Ramos (cell line): Measurements from ENCODE around the gene MYL9.
"Not testable (repeated sequence)": the region's sequence is repeated elsewhere in the genome, so short reads cannot be mapped to it uniquely, and the experiment has no call there.

Experiments
- in situ Hi-C: fragments of 300-500 bp; cut with MboI; formaldehyde crosslinking; loops from one replicate; pipeline ENCODE4 v1.14.3; 2022; ENCODE audit warnings: low sequenced_read_pairs; ENCODE audit not compliant: unreplicated experiment

MYL9 gene

GRCh38 chr20:36541227-36541767, at the start of gene MYL9:
Gene MYL9, plus strand, starts transcription at chr20:36541519. Its CDS starts 3,366 bp downstream, at chr20:36544885.
- in situ Hi-C loops = no loop called here

- in situ Hi-C loops = no loop called here
Observed at GRCh38 chr20:36491901-36492617, 49.3 kb upstream of the MYL9 start.

GRCh38 chr20:36493051-36493800, 48.1 kb upstream of the MYL9 start:
- in situ Hi-C loops = no loop called here

- in situ Hi-C loops = no loop called here
Observed at GRCh38 chr20:36493801-36494114, 47.6 kb upstream of the MYL9 start.

- in situ Hi-C loops = no loop called here
Observed at GRCh38 chr20:36496707-36497669, 44.3 kb upstream of the MYL9 start.

GRCh38 chr20:36497856-36498255, 43.5 kb upstream of the MYL9 start:
- in situ Hi-C loops = no loop called here

- in situ Hi-C loops = no loop called here
Observed at GRCh38 chr20:36498386-36499179, 42.7 kb upstream of the MYL9 start.

GRCh38 chr20:36499211-36499610, 42.1 kb upstream of the MYL9 start:
- in situ Hi-C loops = no loop called here

- in situ Hi-C loops = no loop called here
Observed at GRCh38 chr20:36499723-36500501, 41.4 kb upstream of the MYL9 start.

- in situ Hi-C loops = no loop called here
Observed at GRCh38 chr20:36501367-36502006, 39.8 kb upstream of the MYL9 start.

GRCh38 chr20:36504295-36504694, 37.0 kb upstream of the MYL9 start:
- in situ Hi-C loops = no loop called here

GRCh38 chr20:36506253-36506652, 35.1 kb upstream of the MYL9 start:
- in situ Hi-C loops = no loop called here

- in situ Hi-C loops = no loop called here
Observed at GRCh38 chr20:36507746-36508145, 33.6 kb upstream of the MYL9 start.

- in situ Hi-C loops = no loop called here
Observed at GRCh38 chr20:36519012-36519719, 22.2 kb upstream of the MYL9 start.

- in situ Hi-C loops = no loop called here
Observed at GRCh38 chr20:36519944-36520343, 21.4 kb upstream of the MYL9 start.

- in situ Hi-C loops = no loop called here
Observed at GRCh38 chr20:36521526-36521925, 19.8 kb upstream of the MYL9 start.

- in situ Hi-C loops = not testable (repeated sequence)
Observed at GRCh38 chr20:36522412-36522811, 18.9 kb upstream of the MYL9 start.

GRCh38 chr20:36523341-36523740, 18.0 kb upstream of the MYL9 start:
- in situ Hi-C loops = no loop called here
